Left lung (tissue), 10 donors: Measurements from ENCODE around the gene PLEKHJ1. TPM values are rescaled to one million over a fixed set of nuclear protein-coding genes. Genes with fewer than 3 reads are reported as not detected.

Source experiments
- ATAC-seq: fragments of 200-7000 bp; cut with Tn5 transposase; one replicate; pipeline ENCODE4 v1.9.1; 2020; ENCODE audit warnings: moderate library complexity
- DNase-seq, 4 donors: peaks; one replicate each; pipeline ENCODE4 v3.0.0-alpha.2; 2013 to 2020
- H3K27ac ChIP-seq, 2 donors: fragments of 200-600 bp; sonication (generic) in 1 of 2; one replicate each; pipeline versions ENCODE4 v1.5.0 to v1.8.0; 2020 to 2021
- H3K27me3 ChIP-seq, 2 donors: fragments of 200-600 bp; sonication (generic) in 1 of 2; one replicate each; pipeline versions ENCODE4 v1.5.0 to v1.8.0; 2020 to 2021
- H3K36me3 ChIP-seq, 2 donors: fragments of 200-600 bp; sonication (generic) in 1 of 2; one replicate each; pipeline versions ENCODE4 v1.5.0 to v1.8.0; 2020 to 2021
- H3K4me1 ChIP-seq, 2 donors: fragments of 200-600 bp; one replicate each; pipeline ENCODE4 v1.8.0; 2021
- H3K4me3 ChIP-seq, 2 donors: fragments of 200-600 bp; sonication (generic) in 1 of 2; one replicate each; pipeline versions ENCODE4 v1.5.0 to v1.8.0; 2020 to 2021; ENCODE audit warnings: mild to moderate bottlenecking in 1 of 2
- H3K9me3 ChIP-seq, 2 donors: fragments of 200-600 bp; sonication (generic) in 1 of 2; one replicate each; pipeline versions ENCODE4 v1.5.0 to v1.8.0; 2020 to 2021
- intact Hi-C, 2 donors: fragments of 100-400 bp; cut with DNase I; formaldehyde crosslinking; loops; one replicate each; pipeline versions ENCODE4 v1.11.2 to v1.14.2; 2022
- polyA plus RNA-seq, 6 donors: library from polyadenylated mRNA; unstranded; fragments of 120-200 nt; gene quantifications; one replicate each; pipeline ENCODE4 v1.2.1, GENCODE V29; 2013; ENCODE audit not compliant: insufficient read length in 6 of 6
- total RNA-seq, 2 donors: library from RNA; stranded (reverse); fragmentation: NEBNext Ultra II Directional; extraction: Animal tissue kit (Norgen Biotek cat#: 25700); gene quantifications; one replicate each; pipeline ENCODE4 v1.2.1, GENCODE V29; 2021
- TF ChIP-seq, protein P1 (sequence below), 2 donors: fragments of 200-600 bp; sonication (generic) in 1 of 2; IDR thresholded peaks; one replicate each; pipeline versions ENCODE4 v1.5.0 to v1.8.0; 2021; ENCODE audit warnings: antibody characterized with exemption in 2 of 2
- donor health status: DM: no; HTN: yes; CAD: no.
- donor health status: DM: no; HTN: no; CAD: no.

Gene PLEKHJ1
- total and polyA plus RNA-seq, 8 donors = 44.0 to 74.4 (median 56.5) TPM

DNA sequence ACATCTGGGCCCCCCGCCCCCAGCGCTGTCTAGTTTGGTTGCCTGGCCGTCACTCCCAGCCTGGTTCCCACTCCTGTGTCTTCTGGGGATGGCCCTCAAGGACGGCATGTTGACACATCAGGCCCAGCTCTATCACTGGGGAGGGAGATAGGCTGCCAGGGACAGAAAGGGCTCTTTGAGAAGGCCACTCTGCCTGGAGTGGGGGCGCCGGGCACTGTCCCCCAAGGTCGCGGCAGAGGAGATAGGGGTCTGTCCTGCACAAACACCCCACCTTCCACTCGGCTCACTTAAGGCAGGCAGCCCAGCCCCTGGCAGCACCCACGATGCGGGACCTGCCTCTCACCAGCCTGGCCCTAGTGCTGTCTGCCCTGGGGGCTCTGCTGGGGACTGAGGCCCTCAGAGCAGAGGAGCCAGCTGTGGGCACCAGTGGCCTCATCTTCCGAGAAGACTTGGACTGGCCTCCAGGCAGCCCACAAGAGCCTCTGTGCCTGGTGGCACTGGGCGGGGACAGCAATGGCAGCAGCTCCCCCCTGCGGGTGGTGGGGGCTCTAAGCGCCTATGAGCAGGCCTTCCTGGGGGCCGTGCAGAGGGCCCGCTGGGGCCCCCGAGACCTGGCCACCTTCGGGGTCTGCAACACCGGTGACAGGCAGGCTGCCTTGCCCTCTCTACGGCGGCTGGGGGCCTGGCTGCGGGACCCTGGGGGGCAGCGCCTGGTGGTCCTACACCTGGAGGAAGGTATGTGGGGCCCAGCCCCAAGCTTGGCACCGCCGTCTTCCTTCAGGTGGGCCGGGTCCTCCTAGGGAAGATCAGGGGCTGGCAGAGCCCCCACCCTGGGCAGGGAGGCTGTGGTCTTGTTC, 13.1 kb upstream of the PLEKHJ1 start, which contains the start of gene AMH:
Gene AMH, plus strand, starts transcription at position 314 of the 857 bp plus-strand sequence. Its CDS starts 10 bp downstream, at position 324.
- Histone ChIP-seq H3K36me3 (peaks cover 4 to 53% of the 10 kb centered on the region in 2 donors), H3K27ac (no peak within 1 kb of the TSS), H3K27me3 (peaks cover 51 to 52% of the 10 kb centered on the region in 2 donors), H3K4me1 (peaks cover 23 to 47% of the 10 kb centered on the region in 2 donors), H3K9me3 (no peaks in the 10 kb centered on the region), H3K4me3 (no peak within 1 kb of the TSS)
- peak in 1 of 4 donors; percentile 65 for DNase-seq
- intact Hi-C loops = no loop called here
- ATAC-seq = no peak
- TF ChIP-seq, protein P1, sequence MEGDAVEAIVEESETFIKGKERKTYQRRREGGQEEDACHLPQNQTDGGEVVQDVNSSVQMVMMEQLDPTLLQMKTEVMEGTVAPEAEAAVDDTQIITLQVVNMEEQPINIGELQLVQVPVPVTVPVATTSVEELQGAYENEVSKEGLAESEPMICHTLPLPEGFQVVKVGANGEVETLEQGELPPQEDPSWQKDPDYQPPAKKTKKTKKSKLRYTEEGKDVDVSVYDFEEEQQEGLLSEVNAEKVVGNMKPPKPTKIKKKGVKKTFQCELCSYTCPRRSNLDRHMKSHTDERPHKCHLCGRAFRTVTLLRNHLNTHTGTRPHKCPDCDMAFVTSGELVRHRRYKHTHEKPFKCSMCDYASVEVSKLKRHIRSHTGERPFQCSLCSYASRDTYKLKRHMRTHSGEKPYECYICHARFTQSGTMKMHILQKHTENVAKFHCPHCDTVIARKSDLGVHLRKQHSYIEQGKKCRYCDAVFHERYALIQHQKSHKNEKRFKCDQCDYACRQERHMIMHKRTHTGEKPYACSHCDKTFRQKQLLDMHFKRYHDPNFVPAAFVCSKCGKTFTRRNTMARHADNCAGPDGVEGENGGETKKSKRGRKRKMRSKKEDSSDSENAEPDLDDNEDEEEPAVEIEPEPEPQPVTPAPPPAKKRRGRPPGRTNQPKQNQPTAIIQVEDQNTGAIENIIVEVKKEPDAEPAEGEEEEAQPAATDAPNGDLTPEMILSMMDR (IDR thresholded peaks at IDR 0.05) = no peak

DNA sequence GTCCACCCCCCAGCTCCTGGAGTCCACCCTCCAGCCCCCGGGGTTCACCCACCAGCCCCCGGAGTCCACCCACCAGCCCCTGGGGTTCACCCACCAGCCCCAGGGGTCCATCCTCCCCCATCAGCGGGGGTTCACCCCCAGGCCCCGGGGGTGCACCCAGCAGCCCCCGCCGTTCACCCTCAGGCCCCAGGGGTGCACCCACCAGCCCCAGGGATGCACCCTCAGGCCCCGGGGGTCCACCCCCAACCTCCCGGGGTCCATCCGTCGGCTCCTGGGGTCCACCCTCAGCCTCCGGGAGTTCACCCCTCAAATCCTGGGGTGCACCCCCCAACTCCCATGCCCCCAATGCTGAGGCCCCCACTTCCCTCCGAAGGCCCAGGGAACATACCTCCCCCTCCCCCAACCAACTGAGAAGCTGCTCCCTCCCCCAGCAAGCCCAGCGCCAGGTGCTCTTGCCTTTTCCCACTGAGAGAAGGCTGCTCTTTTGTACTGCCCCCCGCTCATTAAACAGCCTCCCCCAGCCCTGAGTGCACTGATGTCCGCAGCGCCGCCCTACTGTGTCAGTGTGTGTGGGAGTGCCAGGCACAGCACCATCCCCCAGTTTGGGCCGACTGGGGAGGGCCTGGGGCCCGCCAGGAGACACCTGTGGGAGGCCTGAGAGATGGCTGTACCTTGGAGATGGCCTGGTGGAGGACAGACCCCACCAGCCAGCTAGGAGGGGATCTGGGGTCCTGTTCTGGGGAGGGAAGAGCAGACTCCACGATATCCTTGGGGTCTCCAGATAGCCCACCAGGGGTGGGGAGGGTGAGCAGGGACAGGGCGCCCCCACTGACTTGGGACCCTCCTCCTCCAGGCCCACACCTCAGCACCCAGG, 12.2 kb upstream of the PLEKHJ1 start:
- Histone ChIP-seq H3K9me3 (no peaks in the 10 kb centered on the region), H3K27me3 (peaks cover 43 to 44% of the 10 kb centered on the region in 2 donors), H3K36me3 (peaks cover 11 to 62% of the 10 kb centered on the region in 2 donors), H3K4me3 (no peak overlapping the region), H3K27ac (no peak overlapping the region), H3K4me1 (peaks cover 23 to 42% of the 10 kb centered on the region in 2 donors)
- TF ChIP-seq, protein P1 (IDR thresholded peaks at IDR 0.05) = no peak
- ATAC-seq (no peak), DNase-seq (peak in 1 of 4 donors; percentile 47)
- intact Hi-C loops = no loop called here

DNA sequence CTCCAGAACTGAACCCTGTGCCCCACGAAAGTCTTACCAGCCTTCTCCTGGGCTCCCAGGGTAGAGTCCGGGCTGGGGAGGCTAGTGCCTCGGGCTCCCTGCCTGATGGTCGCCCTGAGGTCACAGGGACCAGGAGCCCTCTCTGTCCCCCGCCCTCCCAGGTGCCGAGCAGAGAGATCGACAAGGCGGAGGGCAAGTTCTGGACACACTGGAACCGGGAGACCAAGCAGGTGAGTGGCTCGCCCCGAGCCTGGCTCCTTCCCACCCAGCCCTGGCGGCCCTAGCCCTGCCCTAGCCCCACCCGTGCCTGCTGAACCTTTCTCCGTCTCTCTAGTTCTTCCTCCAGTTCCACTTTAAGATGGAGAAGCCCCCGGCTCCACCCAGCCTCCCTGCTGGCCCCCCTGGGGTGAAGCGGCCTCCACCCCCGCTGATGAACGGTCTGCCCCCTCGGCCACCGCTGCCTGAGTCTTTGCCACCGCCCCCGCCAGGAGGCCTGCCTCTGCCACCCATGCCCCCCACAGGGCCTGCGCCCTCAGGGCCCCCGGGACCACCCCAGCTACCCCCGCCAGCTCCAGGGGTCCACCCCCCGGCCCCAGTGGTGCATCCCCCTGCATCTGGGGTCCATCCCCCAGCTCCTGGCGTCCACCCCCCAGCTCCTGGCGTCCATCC, 11.4 kb upstream of the PLEKHJ1 start:
- Histone ChIP-seq H3K9me3 (no peaks in the 10 kb centered on the region), H3K36me3 (peaks cover 11 to 66% of the 10 kb centered on the region in 2 donors), H3K27me3 (peaks cover 35 to 36% of the 10 kb centered on the region in 2 donors), H3K4me3 (no peak overlapping the region), H3K4me1 (peaks cover 16 to 38% of the 10 kb centered on the region in 2 donors), H3K27ac (no peak overlapping the region)
- DNase-seq (no peak), ATAC-seq (no peak)
- intact Hi-C loops = no loop called here
- TF ChIP-seq, protein P1 (IDR thresholded peaks at IDR 0.05) = no peak

DNA sequence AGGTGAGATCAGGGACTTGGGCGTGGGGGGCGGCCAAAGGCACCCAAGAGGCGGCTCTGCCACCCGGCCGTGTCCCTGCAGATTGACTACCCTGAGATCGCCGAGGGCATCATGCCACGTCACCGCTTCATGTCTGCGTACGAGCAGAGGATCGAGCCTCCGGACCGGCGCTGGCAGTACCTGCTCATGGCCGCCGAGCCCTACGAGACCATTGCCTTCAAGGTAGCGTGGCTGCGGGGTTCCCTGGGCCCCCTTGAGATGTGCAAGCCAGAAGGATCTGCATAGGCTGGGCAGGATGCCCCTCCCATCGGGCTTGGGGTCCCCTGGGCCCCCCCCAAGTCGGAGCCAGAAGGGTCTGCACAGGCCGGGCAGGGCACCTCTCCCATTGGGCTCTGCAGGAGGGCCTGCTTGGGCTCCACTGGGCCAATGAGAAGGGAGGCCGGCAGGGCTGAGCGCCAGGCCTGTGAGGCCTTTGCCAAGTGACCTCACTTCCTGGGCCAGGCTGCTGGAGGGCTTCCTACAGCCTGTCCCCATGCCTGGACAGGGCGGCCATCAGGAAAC, 10.8 kb upstream of the PLEKHJ1 start:
- peak; percentile 6 for ATAC-seq

More for the DNA sequence above, 10.8 kb upstream of the PLEKHJ1 start:
- H3K36me3 ChIP-seq = peaks cover 11 to 66% of the 10 kb centered on the region in 2 donors
- no peak overlapping the region for H3K4me3 ChIP-seq
- intact Hi-C loops = no loop called here
- no peaks in the 10 kb centered on the region for H3K9me3 ChIP-seq
- no peak overlapping the region for H3K27ac ChIP-seq
- H3K4me1 ChIP-seq = peaks cover 10 to 38% of the 10 kb centered on the region in 2 donors
- TF ChIP-seq, protein P1 (IDR thresholded peaks at IDR 0.05) = no peak
- H3K27me3 ChIP-seq = peaks cover 28 to 29% of the 10 kb centered on the region in 2 donors
- no peak for DNase-seq
